Measurements from ENCODE around the gene DNAJB13.

DNA sequence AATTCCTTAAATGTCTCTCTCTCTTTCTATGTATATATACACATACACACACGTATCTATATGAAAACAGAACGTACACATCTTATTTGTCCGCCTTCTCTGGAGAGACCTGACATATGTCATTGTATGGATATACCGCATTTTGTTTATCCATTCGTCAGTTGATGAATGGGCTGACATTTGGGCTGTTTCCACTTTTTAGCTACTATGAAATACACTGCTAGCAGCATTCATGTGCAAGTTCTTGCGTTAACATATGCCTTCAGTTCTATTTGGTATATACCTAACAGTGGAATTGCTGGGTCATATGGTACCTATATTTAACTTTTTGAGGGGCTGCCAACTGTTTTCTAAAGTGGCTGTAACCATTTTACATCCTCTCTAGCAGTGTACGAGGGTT, 18.0 kb upstream of the DNAJB13 start:
- TF ChIP-seq POLR2AphosphoS5 (IDR thresholded peaks at IDR 0.05; ENCODE audit: low read length) (no peak), TCF12 (IDR thresholded peaks at IDR 0.05; ENCODE audit: low read depth, low read length) (no peak), NFXL1 (IDR thresholded peaks at IDR 0.05; ENCODE audit: borderline replicate concordance) (no peak), POLR2AphosphoS2 (IDR thresholded peaks at IDR 0.05; ENCODE audit: low read depth, low read length) (no peak), YBX1 (IDR thresholded peaks at IDR 0.05) (no peak), MAX (IDR thresholded peaks at IDR 0.05; ENCODE audit: low read depth, low read length) (no peak), EZH2 (IDR thresholded peaks at IDR 0.05; ENCODE audit: borderline replicate concordance, control insufficient read depth, low read depth, low read length) (no peak), ETV6 (conservative IDR thresholded peaks at IDR 0.05 in 1 of 2, IDR thresholded peaks at IDR 0.05 in 1 of 2; ENCODE audit: borderline replicate concordance in 1 of 2, low read depth in 1 of 2) (no peak), TBL1XR1 (IDR thresholded peaks at IDR 0.05; ENCODE audit: low read depth, low read length) (no peak), CTCF (IDR thresholded peaks at IDR 0.05 in 2 of 3, conservative IDR thresholded peaks at IDR 0.05 in 1 of 3; ENCODE audit: control insufficient read depth in 2 of 3, extremely low read depth in 1 of 3, insufficient read depth in 1 of 3, low read depth in 3 of 3, low read length in 3 of 3) (no peak)

Measured in GM12878 (cell line).